GM21447 (cell line): Measurements from ENCODE around the gene S100A8.
"Not testable (repeated sequence)": the region's sequence is repeated elsewhere in the genome, so short reads cannot be mapped to it uniquely, and the experiment has no call there.

Experiments
- ATAC-seq: cut with Tn5 transposase; IDR thresholded peaks from one replicate; pipeline ENCODE4 v1.9.1; 2021; ENCODE audit not compliant: unreplicated experiment

Gene S100A8

DNA sequence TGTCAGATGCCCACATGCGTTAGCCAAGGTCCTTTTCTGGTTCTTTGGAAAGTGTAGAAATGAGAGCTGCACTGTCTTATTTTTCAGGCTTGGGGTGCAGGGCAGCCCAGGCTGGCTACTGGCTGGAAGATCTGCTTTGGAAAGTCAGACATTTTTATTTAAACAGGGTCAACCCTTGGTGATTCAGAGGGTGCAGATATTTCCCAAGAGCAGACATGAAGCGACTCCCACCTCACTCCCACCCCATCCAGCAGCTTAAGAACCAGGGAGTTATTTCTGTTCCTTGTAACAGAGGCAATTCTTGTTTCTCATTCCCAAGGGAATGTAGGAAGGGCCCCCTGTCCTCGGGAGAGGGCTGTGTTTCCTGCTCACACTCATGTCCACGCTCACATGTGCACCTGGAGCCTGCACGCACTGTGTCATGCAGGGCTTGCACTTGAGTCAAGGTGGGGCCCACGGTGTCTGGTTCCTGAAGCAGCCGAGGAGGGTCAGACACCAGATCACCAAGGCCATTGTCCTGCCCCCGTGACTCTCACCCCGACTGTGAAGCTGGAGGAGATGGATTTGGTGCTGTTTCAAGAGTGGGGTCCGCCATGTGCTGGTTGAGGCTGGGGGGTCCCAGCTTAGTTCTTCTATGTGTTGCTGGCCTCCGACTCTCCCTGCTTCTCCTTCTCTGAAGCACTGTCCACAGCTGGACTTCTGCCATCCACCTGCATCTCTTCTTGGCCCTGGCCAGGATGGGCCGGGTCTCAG is 26.4 kb upstream of the S100A8 start:
- ATAC-seq, result no peak

DNA sequence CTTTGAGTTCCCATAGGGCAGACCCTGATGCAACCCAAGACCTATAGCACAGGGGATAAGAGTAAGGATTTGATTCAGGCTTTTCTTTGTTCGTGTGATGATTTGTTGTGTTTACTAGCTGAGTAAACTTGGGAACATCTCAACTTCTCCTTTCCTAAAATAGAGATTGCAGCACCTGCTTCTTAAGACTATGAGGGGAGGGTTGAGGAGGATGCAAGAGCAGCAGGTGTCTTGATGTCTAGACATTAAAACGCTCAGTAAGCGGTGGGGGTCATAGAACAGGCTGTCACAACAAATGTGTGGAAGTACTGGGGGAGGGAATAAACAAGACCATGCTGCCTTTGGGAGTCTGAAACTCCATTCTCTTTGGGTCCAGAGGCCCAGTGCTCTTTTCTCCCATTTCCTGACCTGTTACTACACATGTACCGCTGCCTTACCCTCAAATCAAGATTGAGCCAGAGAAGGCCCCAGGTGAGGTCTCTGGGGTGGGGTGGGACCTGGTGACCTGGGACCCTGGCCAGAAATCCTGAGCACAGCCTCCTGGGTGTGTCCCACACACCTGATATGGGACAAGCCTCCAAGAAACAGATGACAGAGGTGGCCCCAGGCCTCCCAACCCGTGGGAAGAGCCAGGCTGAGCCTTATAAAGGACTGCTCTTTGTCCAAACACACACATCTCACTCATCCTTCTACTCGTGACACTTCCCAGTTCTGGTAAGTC is 25.1 kb upstream of the S100A8 start, which contains the start of gene S100A7A:
Gene S100A7A (plus strand): TSS at position 671 of the 721 bp plus-strand sequence. CDS start 1,563 bp downstream, outside the sequence.
- no peak for ATAC-seq

DNA sequence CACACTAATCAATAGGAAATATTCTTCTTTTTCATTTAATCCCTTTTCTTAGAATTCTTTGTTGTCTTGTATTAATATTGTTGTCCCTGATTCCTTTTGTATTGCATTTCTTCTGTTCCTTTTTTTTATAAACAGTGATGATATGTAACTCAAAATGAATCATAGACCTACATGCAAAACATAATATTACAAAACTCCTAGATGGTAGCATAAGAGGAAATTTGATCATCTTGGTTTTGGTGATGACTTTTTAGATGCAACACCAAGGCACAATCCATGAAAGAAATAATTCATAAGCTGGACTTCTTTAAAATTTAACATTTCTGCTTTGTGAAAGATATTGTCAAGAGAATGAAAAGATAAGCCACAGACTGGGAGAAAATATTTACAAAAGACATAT is 23.1 kb upstream of the S100A8 start:
- not testable (repeated sequence) for ATAC-seq

DNA sequence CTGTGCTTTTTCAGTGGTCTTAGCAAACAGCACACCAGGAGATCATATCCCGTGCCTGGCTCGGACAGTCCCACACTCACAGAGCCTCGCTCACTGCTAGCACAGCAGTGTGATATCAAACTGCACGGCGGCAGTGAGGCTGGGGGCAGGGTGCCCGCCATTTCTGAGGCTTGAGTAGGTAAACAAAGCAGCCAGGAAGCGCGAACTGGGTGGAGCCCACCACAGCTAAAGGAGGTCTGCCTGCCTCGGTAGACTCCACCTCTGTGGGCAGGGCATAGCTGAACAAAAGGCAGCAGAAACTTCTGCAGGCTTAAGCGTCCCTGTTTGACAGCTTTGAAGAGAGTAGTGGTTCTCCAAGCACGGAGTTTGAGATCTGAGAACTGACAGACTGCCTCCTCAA is 16.4 kb upstream of the S100A8 start:
- not testable (repeated sequence) for ATAC-seq

DNA sequence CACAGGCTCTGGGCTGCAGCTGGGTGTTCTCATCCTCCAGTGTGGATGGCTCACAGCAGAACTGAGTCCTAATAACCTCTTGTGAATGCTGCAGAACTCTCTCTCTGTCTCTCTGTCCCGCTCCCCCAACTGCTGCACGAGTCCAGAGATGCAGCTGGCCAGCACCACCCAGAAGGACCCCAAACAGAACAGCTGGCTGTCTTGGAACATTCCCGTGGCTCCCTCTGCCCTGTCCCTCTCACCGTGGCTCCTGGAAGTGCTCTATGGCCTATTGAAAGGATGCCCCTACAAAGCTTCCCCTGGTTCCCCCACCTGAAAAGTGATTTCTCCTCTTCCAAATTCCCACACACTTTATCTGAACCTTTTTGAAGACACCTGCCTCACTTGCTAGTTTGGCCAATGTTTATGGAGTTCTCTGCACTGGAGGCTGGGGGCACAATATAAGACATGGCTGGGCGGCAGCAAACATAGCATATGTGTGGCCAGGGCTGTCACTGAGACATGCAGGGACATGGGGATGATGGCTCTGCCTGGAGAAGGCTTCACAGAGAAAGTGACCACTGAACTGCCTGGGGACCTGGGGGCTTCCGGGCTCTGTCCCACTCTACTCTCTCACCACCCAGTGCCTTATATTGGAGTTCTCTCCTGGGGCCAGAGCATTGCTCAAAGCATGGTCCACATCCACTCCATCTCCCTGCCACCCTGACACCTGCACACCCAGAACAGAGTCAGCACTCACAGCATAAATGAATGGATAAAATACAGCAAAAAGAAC is 15.1 kb upstream of the S100A8 start:
- not testable (repeated sequence) for ATAC-seq

DNA sequence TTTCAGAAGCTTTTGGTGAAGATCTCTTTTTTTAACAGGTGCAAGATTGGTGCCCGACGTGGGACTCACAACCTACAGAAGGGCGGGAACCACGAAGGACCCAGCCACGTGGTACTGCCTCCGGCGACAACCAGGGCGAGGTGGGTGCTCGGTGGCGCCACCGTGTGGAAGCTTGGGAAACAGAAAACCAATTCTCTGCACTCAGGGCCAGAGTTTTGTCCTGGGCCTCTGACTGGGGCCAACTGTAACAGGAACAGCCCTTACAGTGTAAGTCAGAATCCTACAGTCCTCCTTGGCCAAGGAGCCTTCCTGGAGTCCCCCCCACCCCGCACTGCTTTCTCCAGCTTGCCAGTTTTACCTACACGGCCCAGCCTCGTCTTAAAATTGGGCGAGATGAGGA is 13.9 kb upstream of the S100A8 start:
- ATAC-seq, result no peak

DNA sequence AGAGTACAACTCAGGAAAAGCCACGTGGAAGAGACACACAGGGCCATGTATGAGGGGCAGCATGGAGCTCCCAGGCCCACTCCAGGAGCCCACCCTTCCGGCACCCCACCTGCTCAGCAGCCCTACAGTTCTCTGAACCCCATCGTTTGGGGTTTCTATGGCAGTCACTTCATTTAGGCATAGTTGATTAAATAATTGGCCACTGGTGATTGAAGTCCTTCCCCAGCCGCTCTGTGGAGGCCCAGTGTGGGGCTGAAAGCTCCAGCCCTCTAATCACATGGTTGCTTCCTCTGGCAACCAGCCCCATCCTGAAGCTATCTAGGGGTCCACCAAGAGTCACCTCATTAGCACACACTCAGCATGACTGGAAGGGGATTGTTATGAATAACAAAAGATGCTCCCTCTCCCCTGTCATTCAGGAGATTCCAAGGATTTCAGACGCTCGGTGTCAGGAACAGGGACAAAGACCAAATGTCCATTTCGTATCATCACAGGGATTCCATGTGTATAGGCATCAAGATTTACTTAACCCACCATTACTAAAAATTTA is 13.3 kb upstream of the S100A8 start:
- no peak for ATAC-seq

DNA sequence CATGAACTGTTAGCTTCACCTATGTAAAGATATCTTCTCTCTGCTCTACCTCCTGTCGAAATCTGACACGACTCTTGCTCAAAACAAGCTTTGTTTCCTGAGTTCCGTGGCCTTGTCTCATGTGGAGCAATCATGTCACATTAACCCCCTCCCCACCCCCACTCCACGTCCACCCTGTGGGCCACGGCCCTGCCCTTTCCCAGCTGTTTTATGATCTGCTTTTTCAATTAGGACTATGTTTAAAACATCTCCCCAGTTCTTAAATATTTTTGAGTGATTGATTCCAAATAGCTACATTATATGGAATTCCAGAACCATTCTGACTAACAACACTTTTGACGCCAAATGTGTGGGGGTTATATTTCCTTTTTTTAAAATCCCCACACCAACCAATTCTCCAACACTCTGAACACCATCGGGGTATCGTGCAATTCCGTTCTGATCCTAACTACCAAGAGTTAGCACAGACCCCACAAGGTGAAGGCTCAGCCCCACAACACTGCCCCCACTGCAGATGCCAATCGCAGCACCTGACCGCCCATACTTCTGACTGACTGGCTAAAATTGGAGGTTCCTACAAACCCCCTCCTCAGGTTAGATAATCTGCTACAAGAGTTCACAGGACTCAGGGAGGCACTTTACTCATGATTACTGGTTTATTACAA is 12.7 kb upstream of the S100A8 start:
- ATAC-seq, result no peak

DNA sequence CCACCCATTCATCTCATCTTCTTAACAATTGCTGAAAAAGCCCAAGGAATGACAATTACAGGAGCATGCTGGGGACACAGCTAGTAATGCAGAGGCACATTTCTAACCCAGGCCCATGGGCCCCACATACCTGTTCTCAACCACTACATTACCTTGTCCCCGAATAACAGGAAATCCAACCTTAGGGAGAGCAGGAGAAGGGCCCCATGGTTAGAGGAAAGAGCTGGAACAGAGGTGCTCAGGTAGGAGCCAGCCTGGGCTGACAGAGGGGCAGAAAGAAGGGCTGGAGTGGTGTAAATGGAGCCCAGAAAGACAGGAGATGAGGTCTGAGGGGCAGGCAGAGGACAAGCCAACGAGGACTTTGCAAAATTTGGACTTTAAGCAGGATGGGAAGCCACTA is 11.4 kb upstream of the S100A8 start:
- ATAC-seq, result no peak

DNA sequence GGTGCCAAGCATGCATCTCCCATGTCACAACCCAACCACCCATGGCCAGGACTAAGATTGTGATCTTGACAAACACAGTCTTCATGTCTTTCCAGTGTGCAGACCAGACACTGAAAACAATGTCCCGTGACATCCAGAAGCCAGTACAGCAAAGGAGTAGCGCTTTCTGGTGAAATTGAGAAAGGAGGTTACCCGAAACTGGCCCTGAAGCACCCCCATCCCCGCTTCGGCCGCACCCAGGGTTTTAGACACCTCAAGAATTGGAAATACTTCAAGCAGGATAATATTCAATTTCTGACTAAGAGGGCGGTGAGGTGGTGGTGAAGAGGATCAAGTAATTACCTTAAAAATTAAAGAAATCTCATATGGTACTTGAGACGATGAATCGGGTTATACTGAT is 10.6 kb upstream of the S100A8 start:
- ATAC-seq, result no peak

DNA sequence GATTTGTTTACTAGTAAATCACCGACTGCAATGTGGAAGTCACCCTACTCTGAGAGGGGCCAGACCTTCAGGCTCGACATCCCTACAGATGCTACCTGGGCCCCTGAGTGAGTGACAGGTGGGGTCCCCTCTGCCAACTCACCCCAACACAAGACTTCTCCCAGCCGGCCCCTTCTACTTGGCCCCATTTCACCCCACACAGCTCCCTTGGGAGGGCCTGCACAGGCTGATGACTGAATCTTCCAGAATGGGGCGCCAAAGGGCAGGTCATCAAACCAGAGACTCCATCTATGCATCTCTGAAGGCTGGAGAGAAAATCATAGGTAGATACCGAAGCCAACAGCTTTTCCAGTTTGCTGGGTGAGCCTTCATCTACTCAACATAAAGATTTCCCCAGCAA is 9.4 kb upstream of the S100A8 start:
- ATAC-seq, result no peak

DNA sequence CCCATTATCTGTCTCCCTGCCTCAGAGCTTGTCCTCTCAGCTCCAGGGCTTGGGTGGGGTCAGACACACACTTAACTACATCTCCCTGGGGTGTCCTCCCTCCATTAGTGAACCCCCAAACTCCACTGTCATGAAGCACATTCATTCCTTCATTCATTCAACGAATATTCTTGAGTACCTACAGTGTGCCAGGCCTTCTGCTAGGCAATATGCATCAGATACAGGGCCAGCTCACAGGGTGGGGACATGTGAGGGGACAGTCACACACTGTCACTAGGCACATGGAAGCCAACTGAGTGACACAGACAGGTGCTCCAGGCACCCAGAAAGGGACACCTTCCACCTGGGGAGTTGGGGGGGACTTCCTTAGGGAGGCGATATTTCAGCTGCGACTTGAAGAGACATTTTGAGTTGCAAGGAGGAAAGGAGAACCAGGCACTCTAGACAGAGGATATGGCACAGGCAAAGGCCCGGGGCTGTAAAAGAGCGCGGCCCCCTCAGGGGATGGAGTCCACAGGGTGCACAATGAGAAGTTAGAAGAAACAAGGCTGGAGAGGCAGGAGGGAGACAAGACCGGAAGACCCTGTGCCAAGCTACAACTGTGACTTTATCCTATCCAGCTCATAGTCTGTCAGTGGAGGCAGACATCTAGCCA is 8.7 kb upstream of the S100A8 start:
- no peak for ATAC-seq

DNA sequence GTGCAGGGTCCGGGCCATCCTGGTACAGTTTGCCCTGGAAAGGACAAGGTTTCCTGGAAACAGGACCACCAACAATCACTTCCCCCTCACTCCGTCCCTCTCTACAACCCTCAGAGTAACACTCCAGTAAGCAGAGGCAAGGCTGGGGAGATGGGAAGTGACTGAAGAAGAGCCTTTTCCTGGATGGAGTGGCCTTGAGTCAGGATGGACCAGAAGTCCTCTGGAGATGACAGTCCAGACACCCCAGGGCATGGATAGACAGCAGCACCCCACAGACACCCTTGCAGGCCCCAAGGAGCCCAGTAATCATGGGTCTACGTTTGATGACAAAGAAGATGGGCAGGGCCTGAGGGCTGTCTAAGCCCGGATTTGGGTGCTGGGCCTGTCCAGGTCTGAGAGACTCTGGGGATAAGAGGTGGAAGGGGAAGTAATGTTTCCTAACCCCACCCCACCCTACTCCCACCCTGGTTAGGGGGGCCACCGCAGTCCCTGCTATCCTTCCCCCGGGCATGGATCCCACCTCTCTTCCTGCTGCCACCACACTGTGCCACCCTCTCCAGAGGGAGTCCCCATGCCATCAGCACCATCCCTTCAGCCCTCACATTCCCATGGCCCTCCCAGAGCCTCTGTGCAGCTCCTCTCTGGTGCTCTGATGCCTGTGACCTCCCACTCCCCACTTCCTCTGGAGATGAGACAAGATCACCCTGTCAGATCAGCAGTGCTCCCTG is 7.2 kb upstream of the S100A8 start:
- no peak for ATAC-seq

DNA sequence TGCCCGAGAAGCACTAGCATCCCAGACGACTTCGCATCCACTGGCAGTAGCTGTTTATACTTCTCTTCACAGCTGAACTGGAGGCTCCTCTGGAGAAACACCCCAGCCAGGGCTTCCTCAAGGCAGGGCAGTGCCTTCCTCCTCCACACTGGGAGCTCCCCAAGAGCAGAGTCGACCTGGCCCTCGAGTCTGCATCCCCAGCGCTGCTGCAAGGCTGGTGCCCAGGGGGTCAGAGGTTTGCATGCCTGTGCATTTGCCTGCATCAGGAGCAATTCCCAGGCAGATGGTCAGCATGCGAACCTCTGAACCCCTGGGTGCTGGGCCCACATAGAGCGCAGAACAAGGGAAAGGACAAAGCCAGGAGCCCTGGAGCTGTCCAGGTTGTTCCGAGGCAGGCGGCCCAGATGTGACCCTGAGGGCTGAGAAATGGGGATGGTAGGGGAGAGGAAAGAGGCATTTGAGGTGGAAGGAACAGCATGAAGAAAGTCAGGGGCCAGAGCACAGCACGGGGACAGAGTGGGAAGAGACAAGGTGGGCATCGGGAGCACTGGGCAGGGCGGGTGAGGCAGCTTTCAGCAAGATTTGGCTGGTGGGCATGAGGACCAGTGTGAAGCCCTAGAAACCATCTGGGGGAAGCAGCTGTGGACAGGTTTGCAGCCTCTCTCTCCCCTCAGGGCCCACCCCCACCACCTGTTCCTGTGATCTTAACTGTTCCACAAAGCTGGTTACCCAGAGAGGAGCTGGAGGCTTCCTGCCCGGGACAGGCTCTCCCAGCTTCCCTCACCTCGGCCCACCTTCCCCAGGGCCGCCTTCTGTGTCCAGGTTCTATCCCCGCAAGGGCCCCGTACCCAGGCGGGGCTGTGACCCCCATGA is 6.4 kb upstream of the S100A8 start:
- no peak for ATAC-seq

DNA sequence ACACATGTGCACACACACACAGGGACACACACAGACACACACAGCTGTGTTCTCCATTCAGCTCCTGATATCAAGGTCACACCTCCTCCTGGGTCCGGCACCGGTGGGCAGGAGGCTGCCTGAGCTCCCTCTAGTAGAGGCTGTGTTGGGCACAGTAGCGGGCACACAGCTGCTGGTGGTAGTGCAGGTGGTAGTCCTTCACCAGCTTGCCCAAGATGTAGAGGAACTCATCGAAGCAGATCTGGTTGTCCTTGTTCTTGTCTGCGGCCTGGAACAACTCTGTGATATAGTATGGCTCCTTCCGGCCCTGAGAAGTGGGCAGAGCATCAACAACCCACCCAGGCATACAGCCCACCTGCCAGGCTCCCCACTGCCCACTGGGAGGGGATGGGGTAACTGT is 5.6 kb upstream of the S100A8 start:
- no peak for ATAC-seq

DNA sequence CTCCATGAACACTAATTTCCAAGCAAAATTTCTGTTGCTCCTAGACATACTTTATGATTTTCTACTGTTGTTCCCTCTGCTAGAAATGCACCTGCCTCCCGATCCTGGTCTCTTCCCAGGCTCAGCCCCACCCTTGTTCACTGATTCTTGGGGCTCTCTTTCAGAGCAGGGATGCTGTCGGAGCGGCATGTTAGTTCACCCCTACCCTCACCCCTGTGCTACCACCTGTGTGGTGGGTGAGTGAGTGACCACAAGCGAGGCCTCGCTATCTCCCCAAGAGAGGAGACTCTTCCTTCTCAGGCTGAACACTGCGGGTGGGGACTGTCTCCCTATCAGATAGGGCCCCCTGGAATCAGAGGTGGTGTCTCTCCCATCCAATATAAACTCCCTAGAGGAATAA is 4.9 kb upstream of the S100A8 start:
- ATAC-seq, result no peak

DNA sequence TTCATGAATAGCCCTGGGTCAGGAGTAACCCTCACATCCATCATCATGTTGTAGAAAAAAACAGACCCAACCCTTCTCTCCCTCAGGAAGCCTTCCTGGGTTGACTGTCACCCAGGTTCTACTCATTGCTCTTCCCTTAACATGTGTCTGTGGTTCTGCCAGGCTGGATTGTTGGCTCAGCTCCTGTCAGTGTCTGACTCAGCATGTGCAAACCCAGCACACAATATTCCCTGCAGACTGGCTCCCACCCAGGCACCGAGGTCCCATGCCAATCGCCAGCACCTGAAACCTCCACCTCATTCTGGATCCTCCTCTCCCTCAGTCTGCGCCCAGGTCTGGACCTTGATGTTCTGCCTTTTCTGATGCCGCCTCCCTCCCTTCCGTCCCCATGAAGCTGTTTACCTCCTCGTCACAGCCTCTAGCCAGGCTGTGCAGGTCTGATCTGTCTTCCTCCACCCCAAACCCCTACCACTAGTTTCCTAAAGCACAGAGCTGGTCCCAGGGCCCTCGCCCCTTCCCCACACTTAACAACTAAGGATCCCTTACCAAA is 4.3 kb upstream of the S100A8 start:
- no peak for ATAC-seq

DNA sequence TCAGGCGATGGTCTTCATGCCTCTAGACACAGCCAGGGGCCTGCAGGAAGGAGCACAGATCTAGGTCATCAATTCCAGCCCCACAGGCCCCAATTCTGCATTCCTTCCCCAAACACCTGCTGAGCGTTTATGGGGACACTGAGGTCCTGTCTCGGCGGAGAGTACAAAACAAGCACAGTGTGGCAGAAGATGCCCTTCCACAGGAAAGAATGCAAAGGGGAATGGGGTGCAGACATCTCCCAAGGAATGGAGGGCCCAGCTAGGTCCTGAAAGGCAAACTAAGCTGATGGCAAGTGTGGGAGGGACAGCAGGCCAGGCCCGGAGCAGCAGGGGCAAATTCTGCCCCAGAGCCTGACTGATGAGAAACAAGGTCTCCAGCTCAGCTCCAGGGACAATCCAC is 3.5 kb upstream of the S100A8 start:
- ATAC-seq, result no peak

DNA sequence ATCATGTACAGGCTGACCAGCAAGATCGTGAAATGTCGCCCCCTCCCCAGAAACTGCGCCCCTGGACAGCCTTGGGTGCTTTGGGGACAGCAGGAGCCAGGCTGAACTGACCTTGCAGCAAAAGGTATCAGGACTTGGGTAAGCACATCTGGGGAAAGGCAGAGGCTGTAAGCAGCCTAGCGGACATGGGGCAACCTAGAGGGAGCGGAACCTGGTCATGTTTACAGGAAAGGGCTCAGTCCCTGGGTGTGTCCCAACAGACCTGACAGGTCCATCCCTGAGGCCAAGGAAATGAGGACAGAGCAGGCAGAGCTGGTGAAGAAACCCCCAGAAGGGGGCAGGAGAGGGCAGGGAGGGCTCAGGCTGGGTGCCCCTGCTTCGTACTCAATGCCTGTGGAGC is 3.1 kb upstream of the S100A8 start:
- ATAC-seq, result no peak
